Measurements from ENCODE around the gene FOXD1. TPM values are rescaled to one million over a fixed set of nuclear protein-coding genes. Genes with fewer than 3 reads are reported as not detected.

Gene FOXD1
- total and polyA plus RNA-seq, 2 of the 8 experiments (the other 6 are each of a cell fraction or from before 2014, with no cell fraction given), result 0.11 to 1.1 TPM

GRCh38 chr5:73460133-73460532 is 11.6 kb upstream of the FOXD1 start (continued):
- TF ChIP-seq ATF3 (IDR thresholded peaks at IDR 0.05; ENCODE audit: insufficient read depth, low read depth, low read length) (no peak), EGR1 (IDR thresholded peaks at IDR 0.05; ENCODE audit: borderline replicate concordance, low read depth, low read length) (no peak)

Measured in H1 (cell line).